HFFc6 (cell line): ENCODE measurements around the gene RUSC1. TPM values are rescaled to one million over a fixed set of nuclear protein-coding genes. Genes with fewer than 3 reads are reported as not detected.

Experiments
- DNase-seq: peaks from one replicate; pipeline ENCODE4 v3.0.0-alpha.2; 2018
- H3K27ac Mint-ChIP-seq: 2 replicates; pipeline ENCODE4 v1.8.0; 2020; ENCODE audit warnings: mild to moderate bottlenecking, mixed read lengths
- H3K27me3 Mint-ChIP-seq: 2 replicates; pipeline ENCODE4 v1.8.0; 2021; ENCODE audit warnings: mild to moderate bottlenecking, moderate library complexity, mixed read lengths; ENCODE audit not compliant: insufficient read depth
- H3K36me3 Mint-ChIP-seq: 2 replicates; pipeline ENCODE4 v1.8.0; 2021; ENCODE audit warnings: low read depth, mixed read lengths
- H3K4me1 Mint-ChIP-seq: 2 replicates; pipeline ENCODE4 v1.8.0; 2020; ENCODE audit warnings: low read depth, mixed read lengths
- H3K4me3 Mint-ChIP-seq: 2 replicates; pipeline ENCODE4 v1.8.0; 2020; ENCODE audit warnings: mild to moderate bottlenecking, moderate library complexity, mixed read lengths
- H3K9me3 Mint-ChIP-seq: 2 replicates; pipeline ENCODE4 v1.8.0; 2020; ENCODE audit warnings: mild to moderate bottlenecking, mixed read lengths
- total RNA-seq, 6 experiments: library from RNA; stranded (reverse); fragmentation: NEBNext Ultra II Directional; extraction: Animal tissue kit (Norgen Biotek cat#: 25700); gene quantifications; 2 replicates in 1 of 6; 3 replicates in 5 of 6; pipeline ENCODE4 v1.2.3, GENCODE V29; 2021
- TF ChIP-seq, protein P1 (sequence below): fragments of 200-600 bp; sonication (generic); IDR thresholded peaks from 2 replicates; pipeline ENCODE4 v1.5.0; 2021; ENCODE audit warnings: antibody characterized with exemption, mild to moderate bottlenecking

The RUSC1 gene
- total RNA-seq, 6 experiments from 2014 or later: 26.6 to 36.0 (median 32.9) TPM

DNA sequence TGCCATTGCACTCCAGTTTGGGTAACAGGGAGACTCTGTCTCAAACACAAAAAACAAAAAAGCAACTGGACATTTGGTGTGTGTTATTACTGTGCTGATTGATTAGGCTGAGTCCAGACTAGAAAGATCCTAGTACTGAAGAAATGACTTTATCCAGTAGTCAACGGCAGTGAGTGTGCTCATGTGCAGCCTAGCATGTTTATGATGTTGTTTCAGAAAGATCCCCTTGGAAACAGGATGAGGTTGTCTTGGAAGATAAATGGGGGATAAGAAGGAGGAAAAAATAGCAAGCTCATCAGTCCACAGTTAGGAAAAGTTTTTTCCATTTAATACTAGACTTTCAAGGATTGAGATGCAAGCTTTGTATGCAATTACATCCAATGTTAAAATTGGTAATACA is 14.3 kb downstream of the RUSC1 start:
- TF ChIP-seq, protein P1, sequence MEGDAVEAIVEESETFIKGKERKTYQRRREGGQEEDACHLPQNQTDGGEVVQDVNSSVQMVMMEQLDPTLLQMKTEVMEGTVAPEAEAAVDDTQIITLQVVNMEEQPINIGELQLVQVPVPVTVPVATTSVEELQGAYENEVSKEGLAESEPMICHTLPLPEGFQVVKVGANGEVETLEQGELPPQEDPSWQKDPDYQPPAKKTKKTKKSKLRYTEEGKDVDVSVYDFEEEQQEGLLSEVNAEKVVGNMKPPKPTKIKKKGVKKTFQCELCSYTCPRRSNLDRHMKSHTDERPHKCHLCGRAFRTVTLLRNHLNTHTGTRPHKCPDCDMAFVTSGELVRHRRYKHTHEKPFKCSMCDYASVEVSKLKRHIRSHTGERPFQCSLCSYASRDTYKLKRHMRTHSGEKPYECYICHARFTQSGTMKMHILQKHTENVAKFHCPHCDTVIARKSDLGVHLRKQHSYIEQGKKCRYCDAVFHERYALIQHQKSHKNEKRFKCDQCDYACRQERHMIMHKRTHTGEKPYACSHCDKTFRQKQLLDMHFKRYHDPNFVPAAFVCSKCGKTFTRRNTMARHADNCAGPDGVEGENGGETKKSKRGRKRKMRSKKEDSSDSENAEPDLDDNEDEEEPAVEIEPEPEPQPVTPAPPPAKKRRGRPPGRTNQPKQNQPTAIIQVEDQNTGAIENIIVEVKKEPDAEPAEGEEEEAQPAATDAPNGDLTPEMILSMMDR: no peak
- Mint-ChIP-seq H3K27me3 (no peaks in the 10 kb centered on the region; the same call in 1 of the 2 replicates), H3K27ac (no peak overlapping the region), H3K4me3 (no peak overlapping the region), H3K36me3 (peaks cover 32% of the 10 kb centered on the region), H3K9me3 (no peaks in the 10 kb centered on the region), H3K4me1 (no peaks in the 10 kb centered on the region)
- DNase-seq: no peak

DNA sequence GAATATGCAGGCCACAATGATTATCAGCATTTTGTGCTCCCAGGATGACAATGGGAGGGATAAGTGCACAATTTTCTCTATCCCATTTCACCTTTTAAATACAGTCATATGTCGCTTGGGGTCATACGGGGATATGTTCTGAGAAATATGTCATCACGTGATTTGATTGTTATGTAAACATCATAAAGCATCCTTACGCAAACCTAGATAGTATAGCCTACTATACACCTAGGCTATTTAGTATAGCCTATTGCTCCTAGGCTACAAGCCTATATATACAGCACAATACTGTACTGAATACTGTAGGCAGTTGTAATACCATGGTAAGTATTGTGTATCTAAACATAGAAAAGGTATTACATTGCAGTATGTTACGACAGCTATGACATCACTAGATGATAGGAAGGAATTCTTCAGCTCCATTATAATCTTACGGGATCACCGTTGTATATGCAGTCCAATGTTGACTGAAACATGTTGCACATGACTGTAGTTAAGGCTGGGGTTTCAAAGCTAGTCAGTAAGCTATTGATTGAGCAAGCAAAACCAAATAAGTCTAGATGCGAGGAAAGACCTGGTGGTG is 18.9 kb downstream of the RUSC1 start:
- H3K36me3 Mint-ChIP-seq: peaks cover 35% of the 10 kb centered on the region
- H3K9me3 Mint-ChIP-seq: no peaks in the 10 kb centered on the region
- no peak overlapping the region for H3K27ac Mint-ChIP-seq
- TF ChIP-seq, protein P1: no peak
- H3K4me1 Mint-ChIP-seq: no peaks in the 10 kb centered on the region
- H3K4me3 Mint-ChIP-seq: no peak overlapping the region
- DNase-seq: no peak
- no peaks in the 10 kb centered on the region; the same call in 1 of the 2 replicates for H3K27me3 Mint-ChIP-seq

DNA sequence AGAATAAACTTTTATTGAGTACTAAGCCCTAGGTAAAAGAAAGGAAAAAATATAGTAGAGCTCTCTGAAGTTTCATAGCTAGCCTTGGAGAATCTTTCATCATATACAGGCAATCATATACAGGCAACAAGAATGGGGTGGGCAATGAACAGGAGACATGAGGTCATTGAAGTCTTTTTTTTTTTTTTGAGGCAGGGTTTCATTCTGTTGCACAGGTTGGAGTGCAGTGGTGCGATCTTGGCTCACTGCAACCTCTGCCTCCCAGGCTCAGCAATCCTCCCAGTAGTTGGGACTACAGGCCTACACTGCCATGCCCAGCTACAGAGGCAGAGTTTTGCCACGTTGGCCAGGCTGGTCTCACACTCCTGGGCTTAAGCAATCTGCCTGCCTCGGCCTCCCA is 22.1 kb downstream of the RUSC1 start:
- DNase-seq: no peak
- Mint-ChIP-seq H3K27ac (no peak overlapping the region), H3K4me3 (no peak overlapping the region), H3K27me3 (no peaks in the 10 kb centered on the region; the same call in 1 of the 2 replicates), H3K36me3 (peaks cover 33% of the 10 kb centered on the region), H3K4me1 (no peaks in the 10 kb centered on the region), H3K9me3 (no peaks in the 10 kb centered on the region)
- TF ChIP-seq, protein P1: no peak

DNA sequence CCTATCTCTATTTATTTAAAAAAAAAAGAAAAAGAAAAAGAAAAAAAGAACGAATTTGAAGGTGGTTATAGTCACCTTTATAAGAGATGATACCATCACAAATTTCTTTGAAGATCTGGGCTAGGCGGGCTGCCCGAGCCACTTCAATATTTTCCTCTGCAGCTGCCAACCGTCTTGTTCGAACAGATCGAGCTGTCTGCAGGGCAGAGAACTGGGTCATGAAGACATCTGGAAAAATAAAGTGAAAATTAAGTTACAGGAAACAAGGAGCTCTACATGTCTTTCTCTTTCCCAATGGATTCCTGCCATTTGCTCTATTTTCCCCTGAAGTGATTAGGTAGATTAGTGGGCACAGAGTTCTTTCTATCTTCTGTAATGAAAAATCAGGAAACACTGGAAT is 31.9 kb downstream of the RUSC1 start:
- TF ChIP-seq, protein P1: no peak
- H3K27me3 Mint-ChIP-seq: no peaks in the 10 kb centered on the region

GRCh38 chr1:155360051-155360450 is 39.4 kb downstream of the RUSC1 start:
- no peak overlapping the region for H3K4me3 Mint-ChIP-seq
- no peaks in the 10 kb centered on the region for H3K9me3 Mint-ChIP-seq
- H3K27me3 Mint-ChIP-seq: peaks cover 1% of the 10 kb centered on the region; the same call in 1 of the 2 replicates
- TF ChIP-seq, protein P1: no peak
- no peaks in the 10 kb centered on the region for H3K4me1 Mint-ChIP-seq
- peaks cover 11% of the 10 kb centered on the region for H3K36me3 Mint-ChIP-seq
- DNase-seq: no peak
- no peak overlapping the region for H3K27ac Mint-ChIP-seq

More for the DNA sequence above, 31.9 kb downstream of the RUSC1 start:
- Mint-ChIP-seq H3K4me1 (no peaks in the 10 kb centered on the region), H3K27ac (no peak overlapping the region), H3K9me3 (no peaks in the 10 kb centered on the region), H3K4me3 (no peak overlapping the region), H3K36me3 (peaks cover 29% of the 10 kb centered on the region)
- no peak for DNase-seq
